GM12878 (cell line): ENCODE measurements around the gene WSCD1. TPM values are rescaled to one million over a fixed set of nuclear protein-coding genes. Genes with fewer than 3 reads are reported as not detected.

Experiments
- ATAC-seq: fragments of 200-7000 bp; cut with Tn5 transposase; 3 replicates; pipeline ENCODE4 v1.9.1; 2020; ENCODE audit warnings: mild to moderate bottlenecking, moderate library complexity
- BruUV-seq: library from RNA; stranded (reverse); fragments of 400-500 nt; replicated peaks from 2 replicates; lab custom pipeline; 2021; lab: Mats Ljungman, UMichigan
- CTCF ChIA-PET: fragments of 300-600 bp; sonication (Branson Sonifier 250); formaldehyde crosslinking; extraction: SDS; loops from one replicate; lab custom pipeline; 2021; ENCODE audit warnings: inconsistent platforms; lab: Yijun Ruan, JAX
- POLR2A ChIA-PET: fragments of 350-600 bp; formaldehyde crosslinking; extraction: SDS; loops from one replicate; lab custom pipeline; 2021; ENCODE audit warnings: inconsistent platforms; lab: Charles Lee
- RAD21 ChIA-PET: fragments of 300-600 bp; sonication (Branson Sonifier 250); formaldehyde crosslinking; loops from one replicate; lab custom pipeline; 2023; ENCODE audit warnings: antibody characterized with exemption; ENCODE audit not compliant: unreplicated experiment; lab: Charles Lee
- SMC1A ChIA-PET: fragments of 300-600 bp; sonication (Branson Sonifier 250); formaldehyde crosslinking; loops from one replicate; lab custom pipeline; 2023; ENCODE audit not compliant: unreplicated experiment, uncharacterized antibody; lab: Charles Lee
- DNase-seq: peaks from one replicate; pipeline ENCODE4 v3.0.0-alpha.2; 2011; ENCODE audit warnings: low read depth, low spot score
- FAIRE-seq: peaks from 3 replicates; lab custom pipeline; 2011; peaks lifted over from hg19 to GRCh38; lab: Jason Lieb, UNC
- H2AFZ ChIP-seq: 2 replicates; pipeline ENCODE4 v1.6.0; 2011; ENCODE audit warnings: low read depth, low read length, control low read depth; ENCODE audit not compliant: control insufficient read depth
- H3K27ac ChIP-seq: 2 replicates; pipeline ENCODE4 v1.5.1; 2011; ENCODE audit warnings: control low read depth; ENCODE audit not compliant: control insufficient read depth, insufficient read depth
- H3K27me3 ChIP-seq, 2 experiments: replicated peaks in 1 of 2; 2 replicates each; pipeline versions ENCODE4 v1.6.0 to v1.6.1; 2011; ENCODE audit warnings: low read length in 1 of 2; ENCODE audit not compliant: control insufficient read depth in 2 of 2, insufficient read depth in 2 of 2
- H3K36me3 ChIP-seq, 2 experiments: 2 replicates each; pipeline ENCODE4 v1.5.1; 2011; ENCODE audit warnings: low read length in 1 of 2; ENCODE audit not compliant: control insufficient read depth in 2 of 2, insufficient read depth in 2 of 2
- H3K4me1 ChIP-seq: 2 replicates; pipeline ENCODE4 v1.6.1; 2011; ENCODE audit warnings: mild to moderate bottlenecking, low read length, moderate library complexity, mixed read lengths; ENCODE audit not compliant: control insufficient read depth, insufficient read depth
- H3K4me2 ChIP-seq: 2 replicates; pipeline ENCODE4 v1.6.0; 2011; ENCODE audit warnings: control low read depth; ENCODE audit not compliant: control insufficient read depth, insufficient read depth
- H3K4me3 ChIP-seq: fragments of 200-600 bp; sonication (generic); 2 replicates; pipeline ENCODE4 v1.5.1; 2016
- H3K79me2 ChIP-seq: 2 replicates; pipeline ENCODE4 v1.6.0; 2011; ENCODE audit warnings: low read length; ENCODE audit not compliant: control insufficient read depth, insufficient read depth
- H3K9ac ChIP-seq: 2 replicates; pipeline ENCODE4 v1.8.0; 2011; ENCODE audit warnings: low read length, control low read depth, mixed read lengths; ENCODE audit not compliant: control insufficient read depth, insufficient read depth
- H3K9me3 ChIP-seq: replicated peaks from 3 replicates; pipeline ENCODE4 v1.5.1; 2011; ENCODE audit warnings: mild to moderate bottlenecking, low read length; ENCODE audit not compliant: control insufficient read depth, insufficient read depth
- H4K20me1 ChIP-seq: 2 replicates; pipeline ENCODE4 v1.6.0; 2011; ENCODE audit not compliant: control insufficient read depth, insufficient read depth
- CREB1 ChIP-seq: IDR thresholded peaks from 2 replicates; pipeline ENCODE4 v1.6.1; 2012; ENCODE audit warnings: low read depth, mild to moderate bottlenecking, inconsistent platforms
- HDAC2 ChIP-seq: fragments of 200-600 bp; sonication (generic); IDR thresholded peaks from 2 replicates; pipeline ENCODE4 v1.6.1; 2017
- KLF5 ChIP-seq: fragments of 450-650 bp; IDR thresholded peaks from 2 replicates; pipeline ENCODE4 v1.6.1; 2014; ENCODE audit warnings: mild to moderate bottlenecking; ENCODE audit not compliant: partially characterized antibody
- REST ChIP-seq: IDR thresholded peaks from 2 replicates; pipeline ENCODE4 v1.6.1; 2012; ENCODE audit warnings: mild to moderate bottlenecking, low read depth, low read length
- USF1 ChIP-seq: IDR thresholded peaks from 2 replicates; pipeline ENCODE4 v1.6.1; 2011; ENCODE audit warnings: borderline replicate concordance, low read depth, mild to moderate bottlenecking, moderate library complexity, mixed read lengths, low read length; ENCODE audit not compliant: insufficient read depth; ENCODE audit errors: extremely low read length
- ZNF207 ChIP-seq: fragments of 450-650 bp; IDR thresholded peaks from 2 replicates; pipeline ENCODE4 v1.6.1; 2014; ENCODE audit warnings: antibody characterized with exemption, mild to moderate bottlenecking, borderline replicate concordance
- WGBS: methylation state at CpG from one replicate; pipeline ENCODE4 v1.1.6; 2016; ENCODE audit warnings: low lambda C conversion rate; ENCODE audit not compliant: insufficient replicate concordance, insufficient coverage; ENCODE audit errors: missing lambda C conversion rate; 5-methylcytosine and 5-hydroxymethylcytosine counted together
- in situ Hi-C: fragments of 300-500 bp; cut with MboI; formaldehyde crosslinking; loops from 9 replicates; pipeline ENCODE4 v1.14.3; 2018; ENCODE audit warnings: mixed read lengths
- intact Hi-C: fragments of 100-400 bp; cut with micrococcal nuclease; formaldehyde crosslinking; loops from one replicate; pipeline ENCODE4 v1.14.2; 2022; ENCODE audit not compliant: unreplicated experiment
- polyA plus RNA-seq, 11 experiments: library from polyadenylated mRNA; depleted of rRNA in 4 of 11; unstranded in 6 of 11; stranded (reverse) in 5 of 11; fragments of >200 nt; fragmentation: Nextera tagmentation in 4 of 11; fragmentation: Illumina TruSeq in 1 of 11; extraction: Ambion mirVana in 4 of 11; extraction: Trizol in 1 of 11; gene quantifications; 1 replicate in 1 of 11; 2 replicates in 10 of 11; pipeline versions ENCODE4 v1.2.1 to v1.2.3, GENCODE V29; 2011 to 2016; ENCODE audit warnings: inconsistent platforms in 2 of 11, missing spikeins in 2 of 11, low read depth in 1 of 11
- total RNA-seq, 4 experiments: library from RNA; depleted of rRNA in 3 of 4; stranded (reverse); fragments of >200 nt in 3 of 4; fragmentation: Illumina TruSeq in 1 of 4; extraction: Trizol in 1 of 4; gene quantifications; 2 replicates each; pipeline versions ENCODE4 v1.2.1 to v1.2.3, GENCODE V29; 2013 to 2021

Gene WSCD1
- total and polyA plus RNA-seq, 10 of the 15 experiments (the other 5 are each of a cell fraction or from before 2014, with no cell fraction given): 0.01 to 0.16 TPM; not detected in 8

- no peak overlapping the region for H3K27ac ChIP-seq
- H3K79me2 ChIP-seq: no peaks in the 10 kb centered on the region
- no peaks in the 10 kb centered on the region for H4K20me1 ChIP-seq
- BruUV-seq: no TSS peak
- H3K9me3 ChIP-seq: no peaks in the 10 kb centered on the region
- ATAC-seq (no peak), FAIRE-seq (no peak), DNase-seq (no peak)
- ChIA-PET POLR2A (no interaction called here), SMC1A (no interaction called here), CTCF (no interaction called here), RAD21 (no interaction called here)
- H3K9ac ChIP-seq: no peak overlapping the region
- in situ Hi-C loops (no loop called here), intact Hi-C loops (no loop called here)
- H3K4me1 ChIP-seq: no peaks in the 10 kb centered on the region
- no peaks in the 10 kb centered on the region for H3K36me3 ChIP-seq
- no peak overlapping the region for H2AFZ ChIP-seq
- 44% methylated on average over 20 of the region's 35 CpGs for WGBS
- no peak overlapping the region for H3K4me3 ChIP-seq
- TF ChIP-seq HDAC2: no peak
- no peak for TF ChIP-seq ZNF207
- TF ChIP-seq REST: no peak
- no peak for TF ChIP-seq USF1
- TF ChIP-seq KLF5: no peak
- TF ChIP-seq CREB1: no peak
- no peaks in the 10 kb centered on the region; a peak in 3 of 4 replicates for H3K27me3 ChIP-seq
- H3K4me2 ChIP-seq: no peak overlapping the region
Observed at GRCh38 chr17:6080711-6081430, 10.7 kb downstream of the WSCD1 start.
